ENCODE results near the gene TLCD4.

Gene TLCD4

GRCh38 chr1:95072532-95073419 lies 44.4 kb upstream of the TLCD4 start, which contains the start of gene ALG14:
Gene ALG14, minus strand, starts transcription at chr1:95072951. Its CDS starts 53 bp downstream, at chr1:95072898.
- in situ Hi-C loops (cut with MboI; ENCODE audit: low sequenced_read_pairs, unreplicated experiment), result no loop called here
- peak; percentile 83 for DNase-seq (ENCODE audit: low spot score)
- no peak for TF ChIP-seq CTCF (IDR thresholded peaks at IDR 0.05; ENCODE audit: borderline replicate concordance, control extremely low read depth, extremely low read depth, insufficient read depth, missing control alignments)

- TF ChIP-seq CTCF (IDR thresholded peaks at IDR 0.05; ENCODE audit: borderline replicate concordance, control extremely low read depth, extremely low read depth, insufficient read depth, missing control alignments), result no peak
- no peak for DNase-seq (ENCODE audit: low spot score)
- in situ Hi-C loops (cut with MboI; ENCODE audit: low sequenced_read_pairs, unreplicated experiment), result no loop called here
Observed at GRCh38 chr1:95073446-95073845, 43.7 kb upstream of the TLCD4 start.

- no peak for DNase-seq (ENCODE audit: low spot score)
- TF ChIP-seq CTCF (IDR thresholded peaks at IDR 0.05; ENCODE audit: borderline replicate concordance, control extremely low read depth, extremely low read depth, insufficient read depth, missing control alignments), result no peak
- in situ Hi-C loops (cut with MboI; ENCODE audit: low sequenced_read_pairs, unreplicated experiment), result no loop called here
Observed at GRCh38 chr1:95076034-95076433, 41.1 kb upstream of the TLCD4 start.

- no peak for DNase-seq (ENCODE audit: low spot score)
- TF ChIP-seq CTCF (IDR thresholded peaks at IDR 0.05; ENCODE audit: borderline replicate concordance, control extremely low read depth, extremely low read depth, insufficient read depth, missing control alignments), result no peak
- in situ Hi-C loops (cut with MboI; ENCODE audit: low sequenced_read_pairs, unreplicated experiment), result no loop called here
Observed at GRCh38 chr1:95080446-95080845, 36.7 kb upstream of the TLCD4 start.

GRCh38 chr1:95080879-95081278 lies 36.3 kb upstream of the TLCD4 start:
- TF ChIP-seq CTCF (IDR thresholded peaks at IDR 0.05; ENCODE audit: borderline replicate concordance, control extremely low read depth, extremely low read depth, insufficient read depth, missing control alignments), result no peak
- in situ Hi-C loops (cut with MboI; ENCODE audit: low sequenced_read_pairs, unreplicated experiment), result no loop called here
- DNase-seq (ENCODE audit: low spot score), result no peak

- peak; percentile 65 for DNase-seq (ENCODE audit: low spot score)
- TF ChIP-seq CTCF (IDR thresholded peaks at IDR 0.05; ENCODE audit: borderline replicate concordance, control extremely low read depth, extremely low read depth, insufficient read depth, missing control alignments), result peak; percentile 34
- in situ Hi-C loops (cut with MboI; ENCODE audit: low sequenced_read_pairs, unreplicated experiment), result no loop called here
Observed at GRCh38 chr1:95084317-95085176, 32.6 kb upstream of the TLCD4 start.

Data from GM13976 (cell line).